GM19099 (cell line): ENCODE results near the gene RNPEPL1.

Experiments used
- POLR2A ChIP-seq: IDR thresholded peaks from 3 replicates; pipeline ENCODE4 v1.6.1; 2011; ENCODE audit warnings: low read depth; ENCODE audit not compliant: insufficient read length; ENCODE audit errors: extremely low read depth

Gene RNPEPL1

GRCh38 chr2:240611601-240612210, 43.4 kb downstream of the RNPEPL1 start:
- no peak for TF ChIP-seq POLR2A

DNA sequence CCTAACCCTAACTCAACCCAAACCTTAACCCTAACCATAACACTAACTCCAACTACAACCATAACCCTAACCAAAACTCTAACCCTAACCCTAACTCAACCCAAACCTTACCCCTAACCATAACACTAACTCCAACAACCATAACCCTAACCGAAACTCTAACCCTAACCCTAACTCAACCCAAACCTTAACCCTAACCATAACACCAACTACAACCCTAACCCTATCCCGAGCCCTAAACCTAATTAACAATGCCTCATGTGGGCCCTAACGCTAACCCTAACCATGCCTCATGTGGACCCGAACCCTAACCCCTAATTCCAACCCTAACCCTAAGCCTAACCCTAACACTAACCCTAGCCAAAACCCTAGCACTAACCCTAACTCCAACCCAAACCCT, 45.5 kb downstream of the RNPEPL1 start:
- no peak for TF ChIP-seq POLR2A

DNA sequence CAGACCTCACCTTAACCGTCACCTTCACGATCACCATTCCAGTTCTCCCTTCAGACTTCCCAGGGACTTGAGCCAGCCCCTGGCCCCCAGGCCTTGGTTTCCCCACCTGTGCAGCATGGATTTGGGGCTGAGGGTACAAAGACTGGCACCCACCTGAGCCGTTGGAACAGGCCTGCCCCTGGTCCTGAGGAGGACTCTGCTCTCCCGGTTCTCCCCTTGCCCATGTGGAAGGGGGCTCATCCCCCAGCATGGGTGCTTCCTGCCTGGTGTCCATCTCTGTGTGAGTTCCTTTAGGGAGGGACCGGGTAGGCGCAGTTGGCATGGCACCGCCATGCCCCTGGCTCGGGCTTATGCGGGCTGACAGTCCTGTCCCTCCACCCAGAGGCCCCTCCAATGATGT, 46.1 kb downstream of the RNPEPL1 start:
- TF ChIP-seq POLR2A, result no peak

- TF ChIP-seq POLR2A, result no peak
Observed at GRCh38 chr2:240615396-240615795, 47.1 kb downstream of the RNPEPL1 start.

- TF ChIP-seq POLR2A, result no peak
Observed at GRCh38 chr2:240615820-240616547, 47.7 kb downstream of the RNPEPL1 start.

GRCh38 chr2:240618776-240619175, 50.5 kb downstream of the RNPEPL1 start:
- TF ChIP-seq POLR2A, result no peak

DNA sequence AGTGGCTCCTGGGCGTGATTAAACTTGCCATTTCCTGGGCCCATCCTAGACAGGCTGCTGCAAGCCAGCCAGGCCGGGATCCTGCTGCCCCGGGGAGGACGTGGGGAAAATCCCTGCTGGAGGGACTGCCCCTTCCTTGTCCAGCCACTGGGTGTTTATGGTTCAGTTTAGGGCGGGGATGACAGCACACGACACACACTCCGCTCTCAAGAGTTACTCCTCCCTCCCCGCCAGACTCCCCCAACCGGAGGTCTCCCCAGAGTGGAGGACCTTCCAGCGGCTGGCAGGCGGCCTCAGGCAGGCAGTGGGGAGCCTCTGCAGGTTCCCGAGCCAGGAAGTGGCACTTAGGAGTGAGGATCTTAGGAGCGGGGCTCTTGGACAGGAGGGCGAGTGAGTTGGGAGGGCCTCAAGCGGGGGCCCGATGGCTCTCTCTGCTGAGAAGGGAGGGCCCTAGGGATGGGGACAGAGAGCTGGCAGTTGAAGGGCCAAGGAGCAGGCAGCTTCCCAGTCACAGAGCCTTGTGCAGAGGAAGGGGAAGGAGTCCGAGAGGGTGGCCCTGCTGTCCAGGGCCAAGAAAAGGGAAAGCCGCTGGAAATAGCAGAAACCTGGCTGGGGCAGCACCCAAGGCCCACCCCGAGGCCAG, 51.3 kb downstream of the RNPEPL1 start:
- TF ChIP-seq POLR2A, result no peak

GRCh38 chr2:240620149-240620731, 52.0 kb downstream of the RNPEPL1 start:
- TF ChIP-seq POLR2A, result no peak

DNA sequence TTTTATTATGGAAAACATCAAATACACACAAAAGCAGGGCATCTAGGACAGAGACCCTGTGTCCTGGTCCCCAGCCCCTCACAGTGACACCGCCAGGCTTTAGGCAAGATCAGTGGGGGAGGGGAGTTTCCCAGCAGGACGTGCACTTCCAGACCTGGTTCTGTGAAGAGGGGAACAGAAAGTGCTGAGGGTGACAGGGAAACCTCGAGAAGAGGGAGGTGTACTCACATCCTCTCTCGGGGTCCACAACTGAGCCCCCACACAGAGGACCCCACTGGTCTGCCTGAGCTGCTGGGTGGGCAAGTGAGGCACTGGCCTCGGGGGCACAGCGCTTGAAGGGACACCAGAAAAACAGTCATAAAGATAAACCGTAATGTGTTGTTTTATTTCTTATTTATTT, 52.6 kb downstream of the RNPEPL1 start:
- TF ChIP-seq POLR2A, result no peak

- TF ChIP-seq POLR2A, result no peak
Observed at GRCh38 chr2:240622060-240622411, 53.8 kb downstream of the RNPEPL1 start.

GRCh38 chr2:240622531-240623235, 54.4 kb downstream of the RNPEPL1 start:
- no peak for TF ChIP-seq POLR2A

GRCh38 chr2:240623531-240624010, 55.3 kb downstream of the RNPEPL1 start:
- TF ChIP-seq POLR2A, result no peak

- no peak for TF ChIP-seq POLR2A
Observed at GRCh38 chr2:240624011-240624949, 56.0 kb downstream of the RNPEPL1 start.

DNA sequence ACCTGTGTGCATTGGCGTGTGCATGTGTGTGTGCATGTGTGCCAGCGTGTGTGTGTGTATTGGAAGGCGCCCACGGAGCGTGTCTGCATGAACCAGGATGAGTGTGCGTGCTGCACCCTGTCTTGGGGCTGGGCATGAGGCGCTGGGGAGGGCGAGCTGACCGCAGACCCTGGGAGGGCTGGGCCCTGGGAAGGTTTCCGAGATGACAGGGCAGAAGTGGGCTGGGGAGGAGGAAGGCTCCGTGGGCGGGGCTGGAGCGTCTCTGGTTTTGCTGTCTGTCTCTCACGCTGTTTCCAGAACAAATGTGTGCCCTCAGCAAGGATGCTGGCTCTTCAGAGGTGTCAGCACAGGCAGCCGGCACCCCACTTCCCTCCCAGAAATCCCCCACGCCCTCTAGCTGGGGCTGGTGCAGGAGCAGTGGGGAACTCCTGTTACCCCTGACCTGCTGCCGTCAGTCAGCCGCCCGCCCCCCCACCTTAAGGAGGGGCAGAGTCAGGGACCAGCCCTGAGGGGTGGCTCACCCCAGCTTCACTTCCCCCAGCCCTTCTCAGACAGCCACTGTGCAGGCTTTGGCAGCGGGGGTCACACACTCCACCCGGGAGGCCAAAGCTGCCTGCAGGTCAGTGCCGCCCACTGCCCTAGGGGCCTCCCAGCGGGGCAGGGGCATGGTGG, 56.8 kb downstream of the RNPEPL1 start, which contains the start of gene GPR35:
Gene GPR35, plus strand, starts transcription at position 531 of the 672 bp plus-strand sequence. CDS start 4,473 bp downstream, outside the sequence.
- TF ChIP-seq POLR2A, result no peak
